ENCODE results near the gene ZNF274. TPM values are rescaled to one million over a fixed set of nuclear protein-coding genes. Genes with fewer than 3 reads are reported as not detected.
"Not testable (repeated sequence)": the region's sequence is repeated elsewhere in the genome, so short reads cannot be mapped to it uniquely, and the experiment has no call there.

The ZNF274 gene
- total RNA-seq, result 23.2 TPM

DNA sequence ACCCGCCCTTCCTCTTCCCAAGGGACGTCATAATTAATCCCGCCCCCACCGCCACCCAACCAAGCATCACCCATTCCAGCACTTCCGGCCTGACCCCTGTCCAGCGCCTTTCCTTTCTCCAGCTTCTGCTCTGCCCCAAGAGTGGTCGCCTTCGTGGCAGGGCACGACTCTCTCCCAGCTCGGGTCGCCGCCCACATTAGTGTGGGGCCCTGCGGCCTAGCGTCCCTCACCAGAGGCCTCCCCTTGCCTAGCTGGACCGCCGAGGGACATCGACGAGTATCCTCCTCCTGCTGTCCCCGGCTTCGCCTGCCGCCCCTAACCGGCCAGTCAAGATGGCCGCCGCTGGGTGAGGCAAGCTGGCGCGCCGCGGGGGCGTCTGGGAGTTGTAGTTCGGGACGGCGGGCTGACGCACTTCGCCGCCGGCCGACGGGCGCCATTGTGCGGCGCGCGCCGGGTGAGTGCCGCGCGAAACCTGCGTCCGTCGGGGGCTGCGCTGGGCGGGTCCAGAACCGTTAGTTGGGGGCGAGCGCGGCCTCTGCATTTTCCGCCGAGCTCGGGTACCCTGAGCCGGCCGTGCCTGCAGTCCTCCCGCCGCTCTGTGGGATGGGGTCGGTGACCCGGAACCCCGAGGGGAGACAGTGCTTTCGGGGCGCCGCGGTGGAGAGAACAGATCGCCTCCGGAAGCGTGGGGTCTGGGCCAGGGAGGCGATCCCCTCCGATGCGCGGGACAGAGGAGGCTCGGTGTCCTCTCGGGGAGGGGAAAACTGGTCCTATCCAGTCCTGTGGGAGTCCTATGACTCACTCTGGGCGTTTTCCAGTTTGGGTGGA lies at the start of gene ZNF274:
Gene ZNF274, plus strand, starts transcription at position 73 of the 828 bp plus-strand sequence. CDS start 905 bp downstream, outside the sequence.
- FAIRE-seq, result no peak
- peak; percentile 88 to 92 for DNase-seq (ENCODE audit: low spot score in 2 of 2)

DNA sequence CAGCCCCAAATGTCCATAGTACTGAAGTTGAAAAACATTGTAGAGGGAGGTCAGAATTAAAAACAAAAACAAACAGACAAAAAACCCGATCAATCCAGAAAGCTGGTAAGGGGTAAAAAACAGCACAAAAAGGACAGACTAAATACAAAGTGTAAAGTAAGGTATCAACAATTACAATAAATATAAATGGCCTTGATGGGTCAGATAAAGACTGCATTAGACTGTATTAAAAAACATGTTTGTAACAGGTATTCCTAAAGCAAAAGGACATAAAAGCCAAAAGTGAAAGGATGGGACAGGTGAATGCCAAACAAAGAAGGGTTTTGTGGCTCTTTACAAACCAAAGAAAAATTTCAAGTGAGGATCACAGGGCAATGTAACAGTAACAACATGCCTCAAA lies 48.6 kb upstream of the ZNF274 start:
- FAIRE-seq, result no peak
- DNase-seq (ENCODE audit: low spot score in 2 of 2), result no peak

DNA sequence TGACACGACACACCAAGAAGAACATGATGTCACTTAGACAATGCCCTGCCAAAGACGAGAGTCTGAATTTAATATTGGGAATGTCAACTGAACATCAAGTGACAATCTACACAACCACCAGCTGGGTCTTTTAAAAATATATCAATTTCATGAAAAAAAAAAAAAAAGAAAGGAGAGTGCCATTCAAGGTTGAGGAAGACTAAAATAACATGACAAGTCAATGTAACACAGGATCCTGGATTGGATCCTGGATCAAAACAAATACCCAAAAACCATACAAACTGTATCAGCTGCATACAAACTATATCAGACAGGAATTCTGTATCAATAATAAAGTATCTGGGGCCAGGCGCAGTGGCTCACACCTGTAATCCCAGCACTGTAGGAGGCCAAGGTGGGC lies 37.0 kb upstream of the ZNF274 start:
- DNase-seq (ENCODE audit: low spot score in 2 of 2) (no peak), FAIRE-seq (no peak)

DNA sequence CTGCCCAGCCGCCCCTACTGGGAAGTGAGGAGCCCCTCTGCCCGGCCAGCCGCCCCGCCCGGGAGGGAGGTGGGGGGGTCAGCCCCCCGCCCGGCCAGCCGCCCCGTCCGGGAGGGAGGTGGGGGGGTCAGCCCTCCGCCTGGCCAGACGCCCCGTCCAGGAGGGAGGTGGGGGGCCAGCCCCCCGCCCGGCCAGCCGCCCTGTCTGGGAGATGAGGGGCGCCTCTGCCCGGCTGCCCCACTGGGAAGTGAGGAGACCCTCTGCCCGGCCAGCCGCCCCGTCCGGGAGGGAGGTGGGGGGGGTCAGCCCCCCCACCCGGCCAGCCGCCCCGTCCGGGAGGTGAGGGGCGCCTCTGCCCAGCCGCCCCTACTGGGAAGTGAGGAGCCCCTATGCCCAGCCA lies 35.4 kb upstream of the ZNF274 start:
- FAIRE-seq, result not testable (repeated sequence)

GRCh38 chr19:58150328-58150921 lies 32.4 kb upstream of the ZNF274 start, which contains the start of gene ZNF329:
TSS of gene ZNF329 (minus strand) at chr19:58150789. CDS start at chr19:58129503, 21,286 bp downstream.
- no peak for FAIRE-seq
- DNase-seq (ENCODE audit: low spot score in 2 of 2), result peak; percentile 88 to 90

More for the DNA sequence above, 35.4 kb upstream of the ZNF274 start:
- not testable (repeated sequence) for DNase-seq (ENCODE audit: low spot score in 2 of 2)

DNA sequence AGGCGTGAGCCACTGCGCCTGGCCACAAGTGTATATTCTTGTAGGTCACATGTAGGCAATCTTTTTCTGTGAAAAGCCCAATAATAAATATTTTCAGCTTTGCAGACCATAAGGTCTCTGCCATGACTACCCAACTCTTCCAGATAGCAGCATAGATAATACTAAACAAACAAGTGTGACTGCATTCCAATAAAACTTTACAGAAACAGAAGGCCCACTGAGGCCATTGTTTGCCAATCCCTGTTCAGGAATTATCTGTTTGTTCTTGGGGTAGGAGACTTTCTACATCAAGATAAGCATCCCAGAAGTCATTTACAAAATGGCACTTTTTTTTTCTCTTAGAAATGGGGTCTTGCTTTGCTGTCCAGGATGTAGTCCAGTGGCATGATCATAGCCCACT lies 29.5 kb upstream of the ZNF274 start:
- DNase-seq (ENCODE audit: low spot score in 2 of 2) (no peak), FAIRE-seq (no peak)

- FAIRE-seq, result no peak
These were observed 28.6 kb upstream of the ZNF274 start for GRCh38 chr19:58154287-58154678.

GRCh38 chr19:58154679-58155648 lies 27.9 kb upstream of the ZNF274 start:
- FAIRE-seq (no peak), DNase-seq (ENCODE audit: low spot score in 2 of 2) (peak; percentile 96 to 97)

More at GRCh38 chr19:58154287-58154678, 28.6 kb upstream of the ZNF274 start:
- peak; percentile 34 to 42 for DNase-seq (ENCODE audit: low spot score in 2 of 2)

DNA sequence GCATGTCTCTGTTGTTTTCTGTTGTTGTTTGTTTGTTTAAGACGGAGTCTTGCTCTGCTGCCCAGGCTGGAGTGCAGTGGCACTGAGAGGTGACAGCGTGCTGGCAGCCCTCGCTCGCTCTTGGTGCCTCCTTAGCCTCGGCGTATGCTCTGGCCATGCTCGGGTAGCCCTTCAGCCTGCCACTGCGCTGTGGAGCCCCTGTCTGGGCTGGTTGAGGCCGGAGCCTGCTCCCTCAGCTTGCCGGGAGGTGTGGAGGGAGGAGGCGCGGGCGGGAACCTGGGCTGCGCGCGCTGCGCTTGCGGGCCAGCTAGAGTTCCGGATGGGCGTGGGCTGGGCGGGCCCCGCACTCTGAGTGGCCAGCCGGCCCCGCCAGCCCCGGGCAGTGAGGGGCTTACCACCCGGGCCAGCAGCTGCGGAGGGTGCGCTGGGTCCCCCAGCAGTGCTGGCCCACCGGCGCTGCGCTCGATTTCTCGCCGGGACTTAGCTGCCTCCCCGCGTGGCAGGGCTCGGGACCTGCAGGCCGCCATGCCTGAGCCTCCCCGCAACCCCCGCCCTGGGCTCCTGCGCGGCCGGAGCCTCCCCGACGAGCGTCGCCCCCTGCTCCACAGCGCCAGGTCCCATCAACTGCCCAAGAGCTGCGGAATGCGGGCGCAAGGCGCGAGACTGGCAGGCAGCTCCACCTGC lies 25.7 kb upstream of the ZNF274 start:
- DNase-seq (ENCODE audit: low spot score in 2 of 2), result no peak
- no peak for FAIRE-seq

- FAIRE-seq (no peak), DNase-seq (ENCODE audit: low spot score in 2 of 2) (no peak)
These were observed 16.6 kb upstream of the ZNF274 start for GRCh38 chr19:58166268-58166667.

DNA sequence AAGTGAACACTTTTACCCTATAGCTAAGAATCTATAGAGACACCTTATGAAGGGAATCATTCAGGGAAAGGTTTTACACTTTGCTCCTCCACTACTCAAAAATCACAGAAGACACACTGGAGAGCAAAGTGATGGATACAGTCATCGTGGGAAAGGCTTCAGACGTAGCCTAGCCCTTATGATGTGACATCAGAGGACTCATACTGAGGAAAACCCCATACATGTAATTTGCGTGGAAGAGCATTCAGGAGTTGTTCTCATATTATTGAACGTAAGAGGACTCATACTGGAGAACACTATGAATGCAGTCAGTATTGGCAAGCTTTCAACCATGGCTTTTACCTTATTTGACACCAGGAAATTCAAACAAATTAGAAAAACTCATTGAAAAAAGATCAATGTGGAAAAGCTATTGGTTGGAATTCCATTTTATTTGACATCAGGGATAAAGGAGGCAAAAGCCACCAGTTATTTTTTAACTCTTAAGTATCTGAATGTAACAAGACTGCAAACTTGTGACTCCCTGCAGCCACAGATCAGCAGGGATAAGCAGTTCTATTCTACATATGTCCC lies 16.1 kb upstream of the ZNF274 start:
- FAIRE-seq, result no peak

DNA sequence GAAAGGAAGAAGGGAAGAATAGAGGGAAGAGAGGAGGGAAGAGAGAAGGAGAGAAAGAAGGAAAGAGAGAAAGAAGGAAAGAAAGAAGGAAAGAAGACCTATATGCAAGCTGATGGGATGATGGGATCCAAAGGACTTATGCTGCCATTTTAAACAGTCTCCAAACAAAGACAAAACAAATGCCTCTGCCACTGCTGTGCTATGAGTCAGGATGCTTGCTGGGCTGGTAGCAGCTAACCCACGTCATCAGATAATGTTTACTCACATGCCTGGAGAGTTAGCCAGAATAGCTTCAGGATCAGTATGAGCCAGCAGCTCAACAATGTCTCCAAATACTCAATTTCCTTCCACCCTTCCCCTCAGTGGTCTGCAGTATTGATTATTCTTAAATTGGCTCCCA lies 12.0 kb upstream of the ZNF274 start:
- no peak for FAIRE-seq

More for the DNA sequence above, 16.1 kb upstream of the ZNF274 start:
- no peak for DNase-seq (ENCODE audit: low spot score in 2 of 2)

GRCh38 chr19:58181902-58182576 lies 822 bp upstream of the ZNF274 start:
- FAIRE-seq (no peak), DNase-seq (ENCODE audit: low spot score in 2 of 2) (no peak)

More for the DNA sequence above, 12.0 kb upstream of the ZNF274 start:
- DNase-seq (ENCODE audit: low spot score in 2 of 2), result no peak

DNA sequence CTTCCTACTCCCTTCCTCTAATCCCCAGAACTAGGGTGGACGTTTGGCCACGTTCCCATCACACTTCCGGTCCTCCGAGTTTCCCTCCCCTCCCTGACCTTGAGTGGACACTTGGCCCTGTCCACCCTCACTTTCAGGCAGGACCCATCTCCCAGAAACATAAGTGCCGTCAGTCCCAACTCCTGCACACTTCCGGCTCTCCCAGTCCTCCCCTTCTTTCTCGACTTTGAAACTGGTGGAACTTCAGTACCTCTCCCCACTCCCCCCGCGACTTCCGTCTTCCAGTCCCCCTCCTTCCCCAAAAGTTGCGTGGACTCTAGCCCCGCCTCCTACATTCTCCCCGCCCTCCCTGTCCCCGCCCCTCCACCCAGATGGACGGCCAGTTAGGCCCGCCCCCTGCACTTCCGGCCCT lies 278 bp upstream of the ZNF274 start:
- FAIRE-seq, result no peak
- DNase-seq (ENCODE audit: low spot score in 2 of 2), result peak in 1 of 2 donors; percentile 92

- no peak for DNase-seq (ENCODE audit: low spot score in 2 of 2)
- no peak for FAIRE-seq
These were observed 955 bp downstream of the ZNF274 start for GRCh38 chr19:58183817-58184215.

GRCh38 chr19:58196901-58197616 lies 14.2 kb downstream of the ZNF274 start:
- FAIRE-seq, result no peak
- DNase-seq (ENCODE audit: low spot score in 2 of 2), result no peak

GRCh38 chr19:58203814-58204475 lies 21.1 kb downstream of the ZNF274 start:
- DNase-seq (ENCODE audit: low spot score in 2 of 2), result no peak

GRCh38 chr19:58204566-58204965 lies 21.7 kb downstream of the ZNF274 start:
- DNase-seq (ENCODE audit: low spot score in 2 of 2) (no peak), FAIRE-seq (no peak)

More at GRCh38 chr19:58203814-58204475, 21.1 kb downstream of the ZNF274 start:
- FAIRE-seq, result no peak

Data from frontal cortex (tissue), 4 donors.